Caco-2 (cell line): ENCODE data around the gene ST8SIA6. TPM values are rescaled to one million over a fixed set of nuclear protein-coding genes. Genes with fewer than 3 reads are reported as not detected.

Experiments
- BruUV-seq: library from RNA; stranded (reverse); fragments of 400-500 nt; replicated peaks from 2 replicates; lab custom pipeline; 2021; lab: Mats Ljungman, UMichigan
- CTCF ChIA-PET: fragments of 300-600 bp; sonication (Branson Sonifier 250); formaldehyde crosslinking; loops from one replicate; lab custom pipeline; 2022; ENCODE audit warnings: antibody characterized with exemption; lab: Charles Lee
- POLR2A ChIA-PET: fragments of 300-600 bp; sonication (Branson Sonifier 250); formaldehyde crosslinking; loops from one replicate; lab custom pipeline; 2022; ENCODE audit warnings: antibody characterized with exemption; lab: Charles Lee
- DNase-seq, 2 experiments: peaks; one replicate each; pipeline versions ENCODE4 v3.0.0 to v3.0.0-alpha.2; 2020 to 2022
- H3K27me3 ChIP-seq: replicated peaks from 2 replicates; pipeline ENCODE4 v1.6.0; 2011; ENCODE audit warnings: low read length; ENCODE audit not compliant: control insufficient read depth, insufficient read depth
- H3K36me3 ChIP-seq: 2 replicates; pipeline ENCODE4 v1.5.1; 2011; ENCODE audit warnings: low read length; ENCODE audit not compliant: control insufficient read depth, insufficient read depth
- H3K4me1 ChIP-seq: fragments of 250-450 bp; sonication (Bioruptor Pico); 2 replicates; pipeline ENCODE4 v1.5.1; 2020; ENCODE audit warnings: mild to moderate bottlenecking
- H3K4me3 ChIP-seq: 2 replicates; pipeline ENCODE4 v1.5.1; 2011; ENCODE audit warnings: low read depth, mild to moderate bottlenecking, control low read depth, low read length
- H3K9me3 ChIP-seq: fragments of 250-450 bp; sonication (Bioruptor Pico); 2 replicates; pipeline ENCODE4 v1.5.1; 2020; ENCODE audit warnings: mild to moderate bottlenecking, moderate library complexity
- H3K27ac Mint-ChIP-seq: one replicate; pipeline ENCODE4 v1.8.0; 2022; ENCODE audit warnings: mixed read lengths; ENCODE audit not compliant: unreplicated experiment
- H3K27me3 Mint-ChIP-seq: one replicate; pipeline ENCODE4 v1.8.0; 2022; ENCODE audit warnings: mixed read lengths; ENCODE audit not compliant: insufficient read depth, unreplicated experiment
- H3K36me3 Mint-ChIP-seq: one replicate; pipeline ENCODE4 v1.8.0; 2022; ENCODE audit warnings: mild to moderate bottlenecking, mixed read lengths; ENCODE audit not compliant: insufficient read depth, unreplicated experiment
- H3K4me1 Mint-ChIP-seq: one replicate; pipeline ENCODE4 v1.8.0; 2022; ENCODE audit warnings: low read depth, mixed read lengths; ENCODE audit not compliant: unreplicated experiment
- H3K4me3 Mint-ChIP-seq: one replicate; pipeline ENCODE4 v1.8.0; 2022; ENCODE audit warnings: mild to moderate bottlenecking, moderate library complexity, mixed read lengths; ENCODE audit not compliant: unreplicated experiment
- H3K9me3 Mint-ChIP-seq: one replicate; pipeline ENCODE4 v1.8.0; 2022; ENCODE audit warnings: mixed read lengths; ENCODE audit not compliant: unreplicated experiment
- intact Hi-C: fragments of 100-400 bp; cut with micrococcal nuclease; formaldehyde crosslinking; loops from one replicate; pipeline ENCODE4 v1.10.0; 2022; ENCODE audit not compliant: unreplicated experiment
- total RNA-seq: library from RNA; stranded (reverse); gene quantifications from 2 replicates; pipeline ENCODE4 v1.2.3, GENCODE V29; 2022
- TF ChIP-seq, protein P1 (sequence below), 2 experiments: fragments of 200-600 bp in 1 of 2; IDR thresholded peaks; 1 replicate in 1 of 2; 2 replicates in 1 of 2; pipeline versions ENCODE4 v1.5.1 to v1.8.0; 2011 to 2022; ENCODE audit warnings: antibody characterized with exemption in 1 of 2, control low read depth in 1 of 2, inconsistent platforms in 1 of 2, low read depth in 1 of 2, low read length in 1 of 2, mild to moderate bottlenecking in 1 of 2, moderate library complexity in 1 of 2; ENCODE audit not compliant: insufficient read depth in 1 of 2, severe bottlenecking in 1 of 2, unreplicated experiment in 1 of 2

The ST8SIA6 gene
- total RNA-seq, 1 experiment from 2014 or later: 0.16 TPM

DNA sequence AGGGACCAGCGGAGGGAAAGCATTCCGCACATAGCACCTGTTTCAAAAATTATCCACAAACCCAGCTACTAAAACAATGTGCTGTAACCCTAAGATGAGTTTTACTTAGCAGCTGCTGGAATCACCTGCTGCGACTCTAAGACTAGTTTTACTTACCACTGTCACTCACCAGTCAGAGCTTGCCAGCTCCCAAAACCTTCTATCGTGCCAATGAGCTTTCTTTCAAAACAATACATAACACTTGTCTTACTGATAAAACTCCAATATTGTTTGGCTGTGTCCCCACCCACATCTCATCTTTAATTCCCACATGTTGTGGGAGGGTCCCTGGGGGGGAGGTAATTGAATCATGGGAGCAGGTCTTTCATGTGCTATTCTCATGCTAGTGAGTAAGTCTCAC is 18.4 kb downstream of the ST8SIA6 start:
- intact Hi-C loops: no loop called here
- no peak overlapping the region for H3K27ac Mint-ChIP-seq
- H3K4me3 Mint-ChIP-seq: no peak overlapping the region
- peaks cover 6% of the 10 kb centered on the region for H3K27me3 Mint-ChIP-seq
- DNase-seq: no peak
- Histone ChIP-seq H3K4me3 (no peak overlapping the region), H3K9me3 (no peaks in the 10 kb centered on the region), H3K36me3 (no peaks in the 10 kb centered on the region), H3K4me1 (peaks cover 7% of the 10 kb centered on the region), H3K27me3 (no peaks in the 10 kb centered on the region; the same call in 1 of the 2 replicates)
- BruUV-seq: no TSS peak
- TF ChIP-seq, protein P1, sequence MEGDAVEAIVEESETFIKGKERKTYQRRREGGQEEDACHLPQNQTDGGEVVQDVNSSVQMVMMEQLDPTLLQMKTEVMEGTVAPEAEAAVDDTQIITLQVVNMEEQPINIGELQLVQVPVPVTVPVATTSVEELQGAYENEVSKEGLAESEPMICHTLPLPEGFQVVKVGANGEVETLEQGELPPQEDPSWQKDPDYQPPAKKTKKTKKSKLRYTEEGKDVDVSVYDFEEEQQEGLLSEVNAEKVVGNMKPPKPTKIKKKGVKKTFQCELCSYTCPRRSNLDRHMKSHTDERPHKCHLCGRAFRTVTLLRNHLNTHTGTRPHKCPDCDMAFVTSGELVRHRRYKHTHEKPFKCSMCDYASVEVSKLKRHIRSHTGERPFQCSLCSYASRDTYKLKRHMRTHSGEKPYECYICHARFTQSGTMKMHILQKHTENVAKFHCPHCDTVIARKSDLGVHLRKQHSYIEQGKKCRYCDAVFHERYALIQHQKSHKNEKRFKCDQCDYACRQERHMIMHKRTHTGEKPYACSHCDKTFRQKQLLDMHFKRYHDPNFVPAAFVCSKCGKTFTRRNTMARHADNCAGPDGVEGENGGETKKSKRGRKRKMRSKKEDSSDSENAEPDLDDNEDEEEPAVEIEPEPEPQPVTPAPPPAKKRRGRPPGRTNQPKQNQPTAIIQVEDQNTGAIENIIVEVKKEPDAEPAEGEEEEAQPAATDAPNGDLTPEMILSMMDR (IDR thresholded peaks at IDR 0.05; ENCODE audit: insufficient read depth in 1 of 2, low read depth in 1 of 2, low read length in 1 of 2, severe bottlenecking in 1 of 2, unreplicated experiment in 1 of 2): no peak
- CTCF ChIA-PET: no interaction called here
- peaks cover 16% of the 10 kb centered on the region for H3K4me1 Mint-ChIP-seq
- POLR2A ChIA-PET: no interaction called here
- H3K36me3 Mint-ChIP-seq: no peaks in the 10 kb centered on the region
- H3K9me3 Mint-ChIP-seq: no peaks in the 10 kb centered on the region

DNA sequence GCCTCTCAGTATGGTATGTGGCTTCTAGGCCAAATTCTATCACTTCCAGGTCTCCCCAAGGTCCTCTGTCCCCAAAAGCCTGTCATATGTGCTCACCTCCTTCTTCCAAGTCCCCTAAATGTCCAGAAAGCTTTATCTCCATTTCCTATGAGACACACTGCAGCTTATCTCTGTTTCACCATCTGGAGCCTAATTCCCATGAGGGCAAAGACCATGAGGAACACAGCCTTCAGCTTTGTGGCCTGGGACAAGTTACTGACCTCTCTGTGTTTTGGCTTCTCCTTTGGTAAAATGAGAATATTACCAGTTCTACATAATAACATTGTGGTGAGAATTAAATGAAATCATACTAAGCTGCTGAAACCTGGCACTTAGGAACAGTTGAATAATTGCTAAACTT is 19.2 kb downstream of the ST8SIA6 start:
- no peaks in the 10 kb centered on the region for H3K36me3 Mint-ChIP-seq
- no peaks in the 10 kb centered on the region; the same call in 1 of the 2 replicates for H3K27me3 ChIP-seq
- ChIA-PET CTCF (interaction anchor here (0.7 to 0.8 kb wide), 3 partner anchors 23 to 313 kb away, joined by 3 to 7 read pairs (median 4); no protein-coding TSS in a partner anchor), POLR2A (no interaction called here)
- H3K4me3 ChIP-seq: no peak overlapping the region
- TF ChIP-seq, protein P1 (IDR thresholded peaks at IDR 0.05; ENCODE audit: insufficient read depth in 1 of 2, low read depth in 1 of 2, low read length in 1 of 2, severe bottlenecking in 1 of 2, unreplicated experiment in 1 of 2): no peak
- no peak overlapping the region for H3K4me3 Mint-ChIP-seq
- no peak for DNase-seq
- peaks cover 22% of the 10 kb centered on the region for H3K4me1 Mint-ChIP-seq
- H3K4me1 ChIP-seq: peaks cover 7% of the 10 kb centered on the region
- H3K27me3 Mint-ChIP-seq: peaks cover 8% of the 10 kb centered on the region
- no peaks in the 10 kb centered on the region for H3K9me3 Mint-ChIP-seq
- no peaks in the 10 kb centered on the region for H3K9me3 ChIP-seq
- H3K27ac Mint-ChIP-seq: no peak overlapping the region
- no TSS peak for BruUV-seq
- intact Hi-C loops: no loop called here
- no peaks in the 10 kb centered on the region for H3K36me3 ChIP-seq

DNA sequence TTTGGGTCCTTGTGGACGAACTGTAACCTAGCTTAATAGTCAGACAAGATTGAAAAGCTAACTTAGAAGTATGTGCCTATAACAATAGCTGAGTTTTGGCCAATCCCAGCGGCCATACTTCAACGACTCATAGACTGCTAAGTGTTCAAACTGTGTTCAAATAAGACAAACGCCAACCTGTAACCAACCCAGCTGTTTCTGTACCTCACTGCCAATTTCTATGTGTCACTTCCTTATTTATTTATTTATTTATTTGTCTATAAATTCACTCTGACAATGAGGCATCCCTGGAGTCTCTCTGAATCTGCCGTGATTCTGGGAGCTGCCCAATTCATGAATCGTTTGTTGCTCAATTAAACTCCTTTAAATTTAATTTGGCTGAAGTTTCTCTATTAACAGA is 21.7 kb downstream of the ST8SIA6 start:
- Mint-ChIP-seq H3K27me3 (peaks cover 8% of the 10 kb centered on the region), H3K36me3 (no peaks in the 10 kb centered on the region), H3K27ac (no peak overlapping the region), H3K4me3 (no peak overlapping the region), H3K4me1 (peaks cover 19% of the 10 kb centered on the region), H3K9me3 (no peaks in the 10 kb centered on the region)
- no TSS peak for BruUV-seq
- Histone ChIP-seq H3K4me3 (no peak overlapping the region), H3K4me1 (peaks cover 4% of the 10 kb centered on the region), H3K36me3 (no peaks in the 10 kb centered on the region), H3K9me3 (no peaks in the 10 kb centered on the region), H3K27me3 (no peaks in the 10 kb centered on the region; the same call in 1 of the 2 replicates)
- intact Hi-C loops: loop anchor here (5.0 kb wide), 2 partner anchors 85 to 590 kb away; no protein-coding TSS in a partner anchor
- CTCF ChIA-PET: interaction anchor here (0.6 kb wide), 1 partner anchor 164 kb away, joined by 4 read pairs; no protein-coding TSS in a partner anchor
- TF ChIP-seq, protein P1 (IDR thresholded peaks at IDR 0.05; ENCODE audit: insufficient read depth in 1 of 2, low read depth in 1 of 2, low read length in 1 of 2, severe bottlenecking in 1 of 2, unreplicated experiment in 1 of 2): no peak
- DNase-seq: no peak
- POLR2A ChIA-PET: no interaction called here
